ENCODE data around the gene WDR36.

Gene WDR36

GRCh38 chr5:111133436-111133751 lies 41.2 kb downstream of the WDR36 start:
- no peak overlapping the region for H4K8ac ChIP-seq (ENCODE audit: low read length)
- no peaks in the 10 kb centered on the region for H3K9me3 ChIP-seq (ENCODE audit: control insufficient read depth, low read length)
- H3K36me3 ChIP-seq (ENCODE audit: control insufficient read depth in 1 of 2, insufficient read depth in 2 of 2, low read depth in 1 of 2, low read length in 2 of 2), result no peaks in the 10 kb centered on the region
- H3K4me3 ChIP-seq (ENCODE audit: insufficient read depth in 1 of 2, low read depth in 1 of 2, low read length in 2 of 2), result no peak overlapping the region
- no peak overlapping the region for H2AK5ac ChIP-seq (ENCODE audit: low read length, severe bottlenecking)
- H2BK15ac ChIP-seq (ENCODE audit: low read depth, poor library complexity, severe bottlenecking), result no peak overlapping the region
- H3K9ac ChIP-seq (ENCODE audit: low read length), result peak overlapping the region; percentile 55
- peak overlapping the region; percentile 11 for H4K91ac ChIP-seq (ENCODE audit: low read length)
- no peak overlapping the region for H3K27ac ChIP-seq (ENCODE audit: low read length, poor library complexity, severe bottlenecking)
- no peak overlapping the region for H3K18ac ChIP-seq (ENCODE audit: low read depth in 1 of 2, low read length in 2 of 2)
- no peak overlapping the region for H2AFZ ChIP-seq (ENCODE audit: low read depth, low read length)
- DNase-seq, result no peak
- no peak overlapping the region for H2BK12ac ChIP-seq (ENCODE audit: low read length in 2 of 2)
- no peak overlapping the region for H2BK120ac ChIP-seq (ENCODE audit: low read depth, low read length)
- no peak overlapping the region for H2BK5ac ChIP-seq (ENCODE audit: low read depth, low read length, poor library complexity, severe bottlenecking)
- H3K23ac ChIP-seq (ENCODE audit: low read length in 2 of 2), result no peak overlapping the region
- H3K79me1 ChIP-seq (replicated peaks; ENCODE audit: low read length, poor library complexity, severe bottlenecking), result no peaks in the 10 kb centered on the region
- H3K14ac ChIP-seq (ENCODE audit: low read length in 2 of 2), result no peak overlapping the region
- no peak overlapping the region for H3K4ac ChIP-seq (ENCODE audit: low read depth in 1 of 2, low read length in 2 of 2)
- no CpG with 5 or more reads among the region's 1 CpG for WGBS
- H3K4me1 ChIP-seq (ENCODE audit: control insufficient read depth, insufficient read depth, low read depth, low read length), result peaks cover 2% of the 10 kb centered on the region
- no peak overlapping the region for H3K4me2 ChIP-seq (ENCODE audit: low read length, poor library complexity, severe bottlenecking)
- no peaks in the 10 kb centered on the region for H3K27me3 ChIP-seq (ENCODE audit: control insufficient read depth in 1 of 2, insufficient read depth in 1 of 2, low read length in 2 of 2)

GRCh38 chr5:111134087-111134486 lies 41.9 kb downstream of the WDR36 start:
- Histone ChIP-seq H3K23ac (ENCODE audit: low read length in 2 of 2) (no peak overlapping the region), H3K4me1 (ENCODE audit: control insufficient read depth, insufficient read depth, low read depth, low read length) (peaks cover 2% of the 10 kb centered on the region), H3K27ac (ENCODE audit: low read length, poor library complexity, severe bottlenecking) (no peak overlapping the region), H3K4ac (ENCODE audit: low read depth in 1 of 2, low read length in 2 of 2) (no peak overlapping the region), H2AFZ (ENCODE audit: low read depth, low read length) (no peak overlapping the region), H4K91ac (ENCODE audit: low read length) (no peak overlapping the region), H2AK5ac (ENCODE audit: low read length, severe bottlenecking) (no peak overlapping the region), H4K8ac (ENCODE audit: low read length) (no peak overlapping the region), H3K18ac (ENCODE audit: low read depth in 1 of 2, low read length in 2 of 2) (no peak overlapping the region), H2BK120ac (ENCODE audit: low read depth, low read length) (no peak overlapping the region), H3K9ac (ENCODE audit: low read length) (peak overlapping the region; percentile 75), H3K4me3 (ENCODE audit: insufficient read depth in 1 of 2, low read depth in 1 of 2, low read length in 2 of 2) (peak overlapping the region in 1 of 2 experiments; percentile 31), H2BK5ac (ENCODE audit: low read depth, low read length, poor library complexity, severe bottlenecking) (no peak overlapping the region), H3K14ac (ENCODE audit: low read length in 2 of 2) (no peak overlapping the region), H3K9me3 (ENCODE audit: control insufficient read depth, low read length) (no peaks in the 10 kb centered on the region), H3K79me1 (replicated peaks; ENCODE audit: low read length, poor library complexity, severe bottlenecking) (no peaks in the 10 kb centered on the region), H2BK12ac (ENCODE audit: low read length in 2 of 2) (no peak overlapping the region), H3K36me3 (ENCODE audit: control insufficient read depth in 1 of 2, insufficient read depth in 2 of 2, low read depth in 1 of 2, low read length in 2 of 2) (no peaks in the 10 kb centered on the region), H3K27me3 (ENCODE audit: control insufficient read depth in 1 of 2, insufficient read depth in 1 of 2, low read length in 2 of 2) (no peaks in the 10 kb centered on the region), H2BK15ac (ENCODE audit: low read depth, poor library complexity, severe bottlenecking) (no peak overlapping the region), H3K4me2 (ENCODE audit: low read length, poor library complexity, severe bottlenecking) (no peak overlapping the region)
- 92% methylated on average over 3 of the region's 4 CpGs for WGBS
- no peak for DNase-seq

- Histone ChIP-seq H3K18ac (ENCODE audit: low read depth in 1 of 2, low read length in 2 of 2) (no peak overlapping the region), H3K4me1 (ENCODE audit: control insufficient read depth, insufficient read depth, low read depth, low read length) (peaks cover 2% of the 10 kb centered on the region), H3K4me3 (ENCODE audit: insufficient read depth in 1 of 2, low read depth in 1 of 2, low read length in 2 of 2) (peak overlapping the region in 1 of 2 experiments; percentile 31), H3K27me3 (ENCODE audit: control insufficient read depth in 1 of 2, insufficient read depth in 1 of 2, low read length in 2 of 2) (no peaks in the 10 kb centered on the region), H2BK12ac (ENCODE audit: low read length in 2 of 2) (no peak overlapping the region), H3K23ac (ENCODE audit: low read length in 2 of 2) (no peak overlapping the region), H3K9ac (ENCODE audit: low read length) (peak overlapping the region; percentile 75), H4K91ac (ENCODE audit: low read length) (no peak overlapping the region), H2BK120ac (ENCODE audit: low read depth, low read length) (no peak overlapping the region), H3K4ac (ENCODE audit: low read depth in 1 of 2, low read length in 2 of 2) (no peak overlapping the region), H3K27ac (ENCODE audit: low read length, poor library complexity, severe bottlenecking) (no peak overlapping the region), H3K79me1 (replicated peaks; ENCODE audit: low read length, poor library complexity, severe bottlenecking) (no peaks in the 10 kb centered on the region), H3K4me2 (ENCODE audit: low read length, poor library complexity, severe bottlenecking) (no peak overlapping the region), H2AFZ (ENCODE audit: low read depth, low read length) (no peak overlapping the region), H3K14ac (ENCODE audit: low read length in 2 of 2) (no peak overlapping the region), H3K9me3 (ENCODE audit: control insufficient read depth, low read length) (no peaks in the 10 kb centered on the region), H4K8ac (ENCODE audit: low read length) (no peak overlapping the region), H3K36me3 (ENCODE audit: control insufficient read depth in 1 of 2, insufficient read depth in 2 of 2, low read depth in 1 of 2, low read length in 2 of 2) (no peaks in the 10 kb centered on the region), H2AK5ac (ENCODE audit: low read length, severe bottlenecking) (no peak overlapping the region), H2BK15ac (ENCODE audit: low read depth, poor library complexity, severe bottlenecking) (no peak overlapping the region), H2BK5ac (ENCODE audit: low read depth, low read length, poor library complexity, severe bottlenecking) (no peak overlapping the region)
- no peak for DNase-seq
- 76% methylated on average over 2 of the region's 2 CpGs for WGBS
These were observed 42.7 kb downstream of the WDR36 start for GRCh38 chr5:111134864-111135263.

- Histone ChIP-seq H3K14ac (ENCODE audit: low read length in 2 of 2) (no peak overlapping the region), H3K9ac (ENCODE audit: low read length) (peak overlapping the region; percentile 75), H2BK15ac (ENCODE audit: low read depth, poor library complexity, severe bottlenecking) (no peak overlapping the region), H3K36me3 (ENCODE audit: control insufficient read depth in 1 of 2, insufficient read depth in 2 of 2, low read depth in 1 of 2, low read length in 2 of 2) (no peaks in the 10 kb centered on the region), H2AK5ac (ENCODE audit: low read length, severe bottlenecking) (no peak overlapping the region), H3K23ac (ENCODE audit: low read length in 2 of 2) (no peak overlapping the region), H3K79me1 (replicated peaks; ENCODE audit: low read length, poor library complexity, severe bottlenecking) (no peaks in the 10 kb centered on the region), H2BK5ac (ENCODE audit: low read depth, low read length, poor library complexity, severe bottlenecking) (no peak overlapping the region), H3K4me1 (ENCODE audit: control insufficient read depth, insufficient read depth, low read depth, low read length) (peaks cover 2% of the 10 kb centered on the region), H3K4me2 (ENCODE audit: low read length, poor library complexity, severe bottlenecking) (no peak overlapping the region), H2BK120ac (ENCODE audit: low read depth, low read length) (no peak overlapping the region), H4K8ac (ENCODE audit: low read length) (no peak overlapping the region), H3K4ac (ENCODE audit: low read depth in 1 of 2, low read length in 2 of 2) (no peak overlapping the region), H2BK12ac (ENCODE audit: low read length in 2 of 2) (no peak overlapping the region), H3K18ac (ENCODE audit: low read depth in 1 of 2, low read length in 2 of 2) (no peak overlapping the region), H3K4me3 (ENCODE audit: insufficient read depth in 1 of 2, low read depth in 1 of 2, low read length in 2 of 2) (no peak overlapping the region), H2AFZ (ENCODE audit: low read depth, low read length) (no peak overlapping the region), H3K9me3 (ENCODE audit: control insufficient read depth, low read length) (no peaks in the 10 kb centered on the region), H4K91ac (ENCODE audit: low read length) (peak overlapping the region; percentile 49), H3K27me3 (ENCODE audit: control insufficient read depth in 1 of 2, insufficient read depth in 1 of 2, low read length in 2 of 2) (no peaks in the 10 kb centered on the region), H3K27ac (ENCODE audit: low read length, poor library complexity, severe bottlenecking) (no peak overlapping the region)
- no peak for DNase-seq
- WGBS, result 97% methylated on average over 1 of the region's 1 CpG
These were observed 43.2 kb downstream of the WDR36 start for GRCh38 chr5:111135363-111135762.
